Upper lobe of left lung (tissue), 4 donors: Measurements from ENCODE around the gene FAM200A.
A peak's percentile ranks its signal among the peaks of the same experiment; 100 is the strongest.

ENCODE experiments used
- POLR2A ChIP-seq, 4 donors: fragments of 450-650 bp; IDR thresholded peaks; one replicate each; pipeline ENCODE4 v1.5.1; 2016 to 2017; ENCODE audit warnings: antibody characterized with exemption in 4 of 4, mild to moderate bottlenecking in 2 of 4
- POLR2AphosphoS5 ChIP-seq, 2 donors: sonication (generic); formaldehyde crosslinking; IDR thresholded peaks; one replicate each; pipeline ENCODE4 v1.5.1; 2017; ENCODE audit warnings: antibody characterized with exemption in 2 of 2
- TF ChIP-seq, protein P1 (sequence below), 6 experiments: fragments of 450-650 bp in 4 of 6; fragments of 200-600 bp in 2 of 6; sonication (generic) in 2 of 6; IDR thresholded peaks; one replicate each; pipeline ENCODE4 v1.5.1; 2016 to 2019; ENCODE audit warnings: antibody characterized with exemption in 6 of 6

GRCh38 chr7:99551767-99552463 lies at the start of gene FAM200A:
- TF ChIP-seq, protein P1, sequence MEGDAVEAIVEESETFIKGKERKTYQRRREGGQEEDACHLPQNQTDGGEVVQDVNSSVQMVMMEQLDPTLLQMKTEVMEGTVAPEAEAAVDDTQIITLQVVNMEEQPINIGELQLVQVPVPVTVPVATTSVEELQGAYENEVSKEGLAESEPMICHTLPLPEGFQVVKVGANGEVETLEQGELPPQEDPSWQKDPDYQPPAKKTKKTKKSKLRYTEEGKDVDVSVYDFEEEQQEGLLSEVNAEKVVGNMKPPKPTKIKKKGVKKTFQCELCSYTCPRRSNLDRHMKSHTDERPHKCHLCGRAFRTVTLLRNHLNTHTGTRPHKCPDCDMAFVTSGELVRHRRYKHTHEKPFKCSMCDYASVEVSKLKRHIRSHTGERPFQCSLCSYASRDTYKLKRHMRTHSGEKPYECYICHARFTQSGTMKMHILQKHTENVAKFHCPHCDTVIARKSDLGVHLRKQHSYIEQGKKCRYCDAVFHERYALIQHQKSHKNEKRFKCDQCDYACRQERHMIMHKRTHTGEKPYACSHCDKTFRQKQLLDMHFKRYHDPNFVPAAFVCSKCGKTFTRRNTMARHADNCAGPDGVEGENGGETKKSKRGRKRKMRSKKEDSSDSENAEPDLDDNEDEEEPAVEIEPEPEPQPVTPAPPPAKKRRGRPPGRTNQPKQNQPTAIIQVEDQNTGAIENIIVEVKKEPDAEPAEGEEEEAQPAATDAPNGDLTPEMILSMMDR (IDR thresholded peaks at IDR 0.05) = no peak
- TF ChIP-seq POLR2A (IDR thresholded peaks at IDR 0.05) (peak; percentile 42 to 86 (median 58)), POLR2AphosphoS5 (IDR thresholded peaks at IDR 0.05) (peak; percentile 93 to 98)
